ENCODE measurements around the gene KCND2.

KCND2 gene

GRCh38 chr7:120794106-120794729 is 521.2 kb downstream of the KCND2 start:
- TF ChIP-seq MAX (IDR thresholded peaks at IDR 0.05; ENCODE audit: low read depth, low read length): no peak
- no peak for DNase-seq (ENCODE audit: low read depth)
- no peak overlapping the region for H3K4me3 ChIP-seq (ENCODE audit: low read depth, low read length)

- H3K4me3 ChIP-seq (ENCODE audit: low read depth, low read length): no peak overlapping the region
- DNase-seq (ENCODE audit: low read depth): no peak
- TF ChIP-seq CTCF (IDR thresholded peaks at IDR 0.05; ENCODE audit: low read depth, low read length) (no peak), MYC (IDR thresholded peaks at IDR 0.05; ENCODE audit: low read depth, low read length) (no peak), POLR2A (IDR thresholded peaks at IDR 0.05; ENCODE audit: extremely low read depth, insufficient read length) (no peak), MAX (IDR thresholded peaks at IDR 0.05; ENCODE audit: low read depth, low read length) (no peak)
These were observed 524.2 kb downstream of the KCND2 start for GRCh38 chr7:120797026-120797645.

- no peak overlapping the region for H3K4me3 ChIP-seq (ENCODE audit: low read depth, low read length)
- no peak for TF ChIP-seq MAX (IDR thresholded peaks at IDR 0.05; ENCODE audit: low read depth, low read length)
- DNase-seq (ENCODE audit: low read depth): no peak
These were observed 526.2 kb downstream of the KCND2 start for GRCh38 chr7:120799147-120799546.

Measured in NB4 (cell line).